RWPE2 (cell line): ENCODE data around the gene PTRH1.

ENCODE experiments used
- ATAC-seq: fragments of 200-7000 bp; cut with Tn5 transposase; 3 replicates; pipeline ENCODE4 v1.9.1; 2021; ENCODE audit warnings: low read depth
- DNase-seq: peaks from one replicate; pipeline ENCODE4 v3.0.0-alpha.2; 2020; ENCODE audit warnings: low spot score
- H3K27ac ChIP-seq: fragments of 450-650 bp; 2 replicates; pipeline ENCODE4 v1.5.1; 2017; ENCODE audit warnings: mild to moderate bottlenecking; ENCODE audit not compliant: poor library complexity, severe bottlenecking
- H3K27me3 ChIP-seq: fragments of 250-450 bp; sonication (Bioruptor Pico); 2 replicates; pipeline ENCODE4 v1.5.1; 2021; ENCODE audit warnings: mild to moderate bottlenecking, moderate library complexity; ENCODE audit not compliant: insufficient read depth, poor library complexity, severe bottlenecking
- H3K36me3 ChIP-seq: fragments of 250-450 bp; sonication (Bioruptor Pico); 2 replicates; pipeline ENCODE4 v1.5.1; 2020; ENCODE audit warnings: low read depth, mild to moderate bottlenecking, moderate library complexity
- H3K4me1 ChIP-seq: fragments of 250-450 bp; sonication (Bioruptor Pico); 2 replicates; pipeline ENCODE4 v1.5.1; 2021; ENCODE audit warnings: mild to moderate bottlenecking, moderate library complexity; ENCODE audit not compliant: insufficient read depth, poor library complexity, severe bottlenecking
- H3K4me3 ChIP-seq: fragments of 250-450 bp; sonication (Bioruptor Pico); 2 replicates; pipeline ENCODE4 v1.5.1; 2021; ENCODE audit warnings: mild to moderate bottlenecking, moderate library complexity; ENCODE audit not compliant: severe bottlenecking
- H3K9me3 ChIP-seq: fragments of 250-450 bp; sonication (Bioruptor Pico); 2 replicates; pipeline ENCODE4 v1.5.1; 2021; ENCODE audit warnings: mild to moderate bottlenecking, moderate library complexity; ENCODE audit not compliant: severe bottlenecking
- TF ChIP-seq, protein P1 (sequence below): fragments of 450-650 bp; IDR thresholded peaks from one replicate; pipeline ENCODE4 v1.5.1; 2017; ENCODE audit warnings: mild to moderate bottlenecking, moderate library complexity; ENCODE audit not compliant: poor library complexity, severe bottlenecking

Gene PTRH1

DNA sequence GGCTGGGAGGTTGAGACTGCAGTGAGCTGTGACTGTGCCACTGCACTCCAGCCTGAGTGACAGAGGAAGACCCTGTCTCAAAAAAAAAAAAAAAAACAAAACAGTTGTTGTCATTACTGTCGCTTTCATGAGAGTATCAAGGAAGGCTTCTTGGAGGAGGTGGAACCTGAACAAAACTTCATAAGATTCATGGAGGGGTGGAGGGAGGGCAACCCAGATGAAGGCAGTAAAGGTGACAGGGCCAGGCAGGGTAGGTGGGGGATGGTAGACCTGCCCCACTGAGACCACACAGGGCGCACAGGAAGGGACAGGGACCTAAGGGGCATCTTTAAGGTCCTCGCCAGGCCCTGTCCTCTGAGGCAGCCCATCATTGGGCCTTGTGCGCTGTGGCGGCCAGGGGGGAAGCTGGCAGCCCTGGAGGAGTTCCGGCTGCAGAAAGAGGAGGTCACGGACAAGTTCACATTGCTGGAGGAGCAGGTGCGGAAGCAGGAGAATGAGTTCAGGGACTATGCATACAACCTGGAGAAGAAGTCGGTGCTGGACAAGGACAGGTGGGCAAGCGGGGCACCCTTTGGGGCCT is 5.2 kb downstream of the PTRH1 start:
- no peaks in the 10 kb centered on the region for H3K9me3 ChIP-seq
- no peak overlapping the region for H3K27ac ChIP-seq
- H3K36me3 ChIP-seq: no peaks in the 10 kb centered on the region
- no peak for ATAC-seq
- DNase-seq: no peak
- no peak overlapping the region for H3K4me3 ChIP-seq
- no peaks in the 10 kb centered on the region for H3K4me1 ChIP-seq
- H3K27me3 ChIP-seq: no peaks in the 10 kb centered on the region
- TF ChIP-seq, protein P1, sequence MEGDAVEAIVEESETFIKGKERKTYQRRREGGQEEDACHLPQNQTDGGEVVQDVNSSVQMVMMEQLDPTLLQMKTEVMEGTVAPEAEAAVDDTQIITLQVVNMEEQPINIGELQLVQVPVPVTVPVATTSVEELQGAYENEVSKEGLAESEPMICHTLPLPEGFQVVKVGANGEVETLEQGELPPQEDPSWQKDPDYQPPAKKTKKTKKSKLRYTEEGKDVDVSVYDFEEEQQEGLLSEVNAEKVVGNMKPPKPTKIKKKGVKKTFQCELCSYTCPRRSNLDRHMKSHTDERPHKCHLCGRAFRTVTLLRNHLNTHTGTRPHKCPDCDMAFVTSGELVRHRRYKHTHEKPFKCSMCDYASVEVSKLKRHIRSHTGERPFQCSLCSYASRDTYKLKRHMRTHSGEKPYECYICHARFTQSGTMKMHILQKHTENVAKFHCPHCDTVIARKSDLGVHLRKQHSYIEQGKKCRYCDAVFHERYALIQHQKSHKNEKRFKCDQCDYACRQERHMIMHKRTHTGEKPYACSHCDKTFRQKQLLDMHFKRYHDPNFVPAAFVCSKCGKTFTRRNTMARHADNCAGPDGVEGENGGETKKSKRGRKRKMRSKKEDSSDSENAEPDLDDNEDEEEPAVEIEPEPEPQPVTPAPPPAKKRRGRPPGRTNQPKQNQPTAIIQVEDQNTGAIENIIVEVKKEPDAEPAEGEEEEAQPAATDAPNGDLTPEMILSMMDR: no peak

DNA sequence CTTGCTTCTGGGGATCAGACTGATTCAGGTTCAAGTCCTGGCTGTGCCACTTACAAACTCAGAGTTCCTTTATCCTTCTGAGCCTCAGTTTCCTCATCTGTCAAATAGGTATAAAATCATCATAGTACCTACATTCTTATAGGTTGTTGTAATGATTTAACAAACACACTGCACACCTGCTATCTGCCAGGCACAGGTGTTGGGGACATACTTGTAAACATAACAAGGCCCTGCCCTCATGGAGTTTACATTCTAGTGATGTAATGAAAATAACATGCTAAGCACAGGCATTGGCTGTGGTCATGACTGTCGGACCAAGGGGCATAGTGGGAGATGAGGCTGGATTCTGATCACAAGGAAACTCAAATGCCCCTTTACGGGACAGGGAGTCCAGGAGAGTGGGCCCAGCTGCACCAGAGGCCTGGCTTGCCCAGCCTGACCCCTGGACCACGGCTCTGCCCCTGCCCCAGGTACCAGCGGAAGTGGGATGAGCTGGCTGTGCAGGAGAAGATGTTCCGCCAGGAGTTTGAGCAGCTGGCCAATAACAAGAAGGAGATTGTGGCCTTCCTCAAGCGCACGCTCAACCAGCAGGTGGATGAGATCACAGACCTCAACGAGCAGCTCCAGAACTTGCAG is 6.4 kb downstream of the PTRH1 start:
- H3K27me3 ChIP-seq: no peaks in the 10 kb centered on the region
- ATAC-seq (no peak), DNase-seq (no peak)
- H3K4me1 ChIP-seq: no peaks in the 10 kb centered on the region
- TF ChIP-seq, protein P1: no peak
- no peaks in the 10 kb centered on the region for H3K9me3 ChIP-seq
- H3K27ac ChIP-seq: no peak overlapping the region
- H3K4me3 ChIP-seq: no peak overlapping the region
- H3K36me3 ChIP-seq: no peaks in the 10 kb centered on the region

DNA sequence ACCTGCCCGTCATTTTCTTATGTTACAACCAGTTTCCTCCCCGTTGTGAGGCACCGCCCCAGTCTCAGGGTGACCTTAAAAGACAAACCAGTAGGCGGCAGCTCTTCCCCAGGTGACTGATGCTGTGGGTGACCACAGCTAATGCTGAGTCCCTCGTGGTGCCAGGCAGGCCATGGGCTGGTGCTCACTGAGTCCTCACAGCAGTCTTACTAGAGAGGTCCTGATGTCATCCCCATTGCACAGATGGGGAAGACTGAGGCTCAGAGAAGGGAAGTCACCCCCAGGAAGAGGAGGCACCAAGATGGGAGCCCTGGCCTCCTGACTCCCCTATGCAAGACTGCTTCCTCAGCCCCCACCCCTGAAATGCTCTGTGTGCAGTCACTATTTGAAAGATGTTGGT is 7.7 kb downstream of the PTRH1 start:
- Histone ChIP-seq H3K36me3 (no peaks in the 10 kb centered on the region), H3K9me3 (no peaks in the 10 kb centered on the region), H3K4me3 (no peak overlapping the region), H3K27ac (no peak overlapping the region), H3K4me1 (no peaks in the 10 kb centered on the region), H3K27me3 (no peaks in the 10 kb centered on the region)
- no peak for DNase-seq
- ATAC-seq: no peak
- TF ChIP-seq, protein P1: peak; percentile 5

DNA sequence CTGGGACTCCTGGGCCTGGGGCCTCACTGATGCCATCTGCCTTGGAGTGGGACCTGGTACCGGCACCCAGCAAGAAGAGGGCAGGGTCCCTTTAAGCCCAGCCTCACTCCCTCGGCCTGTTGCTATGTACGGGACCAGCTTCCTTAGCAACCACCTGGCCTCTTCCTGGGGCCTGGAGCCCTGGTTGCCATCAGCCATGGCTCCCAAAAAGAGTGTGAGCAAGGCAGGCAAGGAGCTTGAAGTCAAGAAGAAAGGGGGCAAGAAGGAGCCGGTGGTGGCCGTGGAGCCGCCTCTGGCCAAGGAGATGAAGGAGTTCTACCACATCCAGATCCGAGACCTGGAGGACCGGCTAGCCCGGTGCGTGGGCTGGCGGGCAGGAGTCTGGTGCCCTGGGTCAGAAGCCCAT is 8.6 kb downstream of the PTRH1 start, which contains the start of gene CFAP157:
Gene CFAP157 (plus strand): TSS at position 153 of the 406 bp plus-strand sequence. CDS start 44 bp downstream, at position 197.
- no peaks in the 10 kb centered on the region for H3K36me3 ChIP-seq
- ATAC-seq: peak; percentile 67
- no peak for DNase-seq
- no peaks in the 10 kb centered on the region for H3K4me1 ChIP-seq
- no peaks in the 10 kb centered on the region for H3K9me3 ChIP-seq
- TF ChIP-seq, protein P1: no peak
- H3K27me3 ChIP-seq: no peaks in the 10 kb centered on the region
- H3K27ac ChIP-seq: no peak within 1 kb of the TSS
- peak within 1 kb of the TSS; percentile 12 for H3K4me3 ChIP-seq
